HG03521 (cell line): Measurements from ENCODE around the gene KCNT1.

Source experiments
- ATAC-seq: cut with Tn5 transposase; IDR thresholded peaks from one replicate; pipeline ENCODE4 v1.9.1; 2021; ENCODE audit warnings: mild to moderate bottlenecking, moderate library complexity; ENCODE audit not compliant: unreplicated experiment

KCNT1 gene

GRCh38 chr9:135840539-135840938, 138.6 kb downstream of the KCNT1 start:
- no peak for ATAC-seq
